GM23338 (cell line): Measurements from ENCODE around the gene ZNF358. TPM values are rescaled to one million over a fixed set of nuclear protein-coding genes. Genes with fewer than 3 reads are reported as not detected.

Experiments used
- ATAC-seq: fragments of 200-7000 bp; cut with Tn5 transposase; 3 replicates; pipeline ENCODE4 v1.9.1; 2020
- DNase-seq: peaks from one replicate; pipeline ENCODE4 v3.0.0-alpha.2; 2015; ENCODE audit warnings: low spot score
- H2AFZ ChIP-seq: fragments of 200-600 bp; sonication (generic); 2 replicates; pipeline ENCODE4 v1.8.0; 2016; ENCODE audit warnings: antibody characterized with exemption, mild to moderate bottlenecking, moderate library complexity
- H3F3A ChIP-seq: fragments of 200-600 bp; sonication (generic); replicated peaks from 2 replicates; pipeline ENCODE4 v1.8.0; 2017; ENCODE audit warnings: antibody characterized with exemption, mixed run types, low read depth
- H3K27ac ChIP-seq: fragments of 200-600 bp; sonication (generic); 2 replicates; pipeline ENCODE4 v1.6.1; 2016; ENCODE audit warnings: low read depth
- H3K27me3 ChIP-seq: fragments of 200-600 bp; sonication (generic); 2 replicates; pipeline ENCODE4 v1.8.0; 2016; ENCODE audit warnings: mild to moderate bottlenecking, mixed run types, moderate library complexity; ENCODE audit not compliant: insufficient read depth
- H3K36me3 ChIP-seq: fragments of 200-600 bp; sonication (generic); 2 replicates; pipeline ENCODE4 v1.8.0; 2016; ENCODE audit warnings: mild to moderate bottlenecking; ENCODE audit not compliant: insufficient read depth
- H3K4me1 ChIP-seq: fragments of 200-600 bp; sonication (generic); 2 replicates; pipeline ENCODE4 v1.8.0; 2016; ENCODE audit warnings: mild to moderate bottlenecking, moderate library complexity; ENCODE audit not compliant: insufficient read depth
- H3K4me2 ChIP-seq: fragments of 200-600 bp; sonication (generic); 2 replicates; pipeline ENCODE4 v1.7.1; 2017; ENCODE audit warnings: mixed run types
- H3K4me3 ChIP-seq: fragments of 200-600 bp; sonication (generic); 2 replicates; pipeline ENCODE4 v1.6.1; 2016; ENCODE audit warnings: mixed run types
- H3K79me2 ChIP-seq: fragments of 200-600 bp; sonication (generic); replicated peaks from 2 replicates; pipeline ENCODE4 v1.8.0; 2017; ENCODE audit warnings: mild to moderate bottlenecking; ENCODE audit not compliant: insufficient read depth
- H3K9me2 ChIP-seq: fragments of 200-600 bp; sonication (generic); 2 replicates; pipeline ENCODE4 v1.8.0; 2017; ENCODE audit not compliant: insufficient read depth
- H4K20me1 ChIP-seq: fragments of 200-600 bp; sonication (generic); replicated peaks from 2 replicates; pipeline ENCODE4 v1.8.0; 2017; ENCODE audit warnings: mild to moderate bottlenecking; ENCODE audit not compliant: insufficient read depth
- H3K27ac Mint-ChIP-seq: 2 replicates; pipeline ENCODE4 v1.8.0; 2020; ENCODE audit warnings: inconsistent platforms, mild to moderate bottlenecking, moderate library complexity, mixed read lengths
- H3K27me3 Mint-ChIP-seq: 3 replicates; pipeline ENCODE4 v1.8.0; 2022; ENCODE audit warnings: low read depth, mild to moderate bottlenecking, moderate library complexity, mixed read lengths, inconsistent platforms; ENCODE audit not compliant: insufficient read depth, poor library complexity
- H3K36me3 Mint-ChIP-seq: 3 replicates; pipeline ENCODE4 v1.8.0; 2021; ENCODE audit warnings: low read depth, mild to moderate bottlenecking, inconsistent platforms, moderate library complexity, mixed read lengths
- H3K4me1 Mint-ChIP-seq: 3 replicates; pipeline ENCODE4 v1.8.0; 2020; ENCODE audit warnings: mild to moderate bottlenecking, inconsistent platforms, mixed read lengths
- H3K4me3 Mint-ChIP-seq: 3 replicates; pipeline ENCODE4 v1.8.0; 2021; ENCODE audit warnings: moderate library complexity, mild to moderate bottlenecking, inconsistent platforms, mixed read lengths
- H3K9me3 Mint-ChIP-seq: 3 replicates; pipeline ENCODE4 v1.8.0; 2020; ENCODE audit warnings: moderate library complexity, mild to moderate bottlenecking, inconsistent platforms, mixed read lengths
- CREB1 ChIP-seq: fragments of 250-450 bp; sonication (Bioruptor Pico); IDR thresholded peaks from 2 replicates; pipeline ENCODE4 v1.5.0; 2020; ENCODE audit warnings: low read depth, mild to moderate bottlenecking, moderate library complexity
- EZH2 ChIP-seq: fragments of 200-600 bp; sonication (generic); IDR thresholded peaks from one replicate; pipeline ENCODE4 v1.8.0; 2017; ENCODE audit warnings: antibody characterized with exemption, mild to moderate bottlenecking, low read depth; ENCODE audit not compliant: unreplicated experiment
- EZH2phosphoT487 ChIP-seq: fragments of 200-600 bp; sonication (generic); IDR thresholded peaks from one replicate; pipeline ENCODE4 v1.8.1; 2018; ENCODE audit warnings: antibody characterized with exemption; ENCODE audit not compliant: unreplicated experiment
- JUNB ChIP-seq: IDR thresholded peaks from one replicate; pipeline ENCODE4 v1.6.1; 2016; ENCODE audit warnings: antibody characterized with exemption; ENCODE audit not compliant: unreplicated experiment
- NANOG ChIP-seq: IDR thresholded peaks from 2 replicates; pipeline ENCODE4 v1.6.1; 2016; ENCODE audit warnings: antibody characterized with exemption, borderline replicate concordance
- POLR2AphosphoS5 ChIP-seq: IDR thresholded peaks from 2 replicates; pipeline ENCODE4 v1.6.1; 2016; ENCODE audit warnings: antibody characterized with exemption, low read depth
- STAT1 ChIP-seq: IDR thresholded peaks from one replicate; pipeline ENCODE4 v1.6.1; 2016; ENCODE audit warnings: antibody characterized with exemption; ENCODE audit not compliant: unreplicated experiment
- ZNF114 ChIP-seq: fragments of 250-450 bp; sonication (Bioruptor Pico); IDR thresholded peaks from 2 replicates; pipeline ENCODE4 v1.5.0; 2020; ENCODE audit warnings: mild to moderate bottlenecking, moderate library complexity
- ZNF331 ChIP-seq: fragments of 250-450 bp; sonication (Bioruptor Pico); IDR thresholded peaks from 2 replicates; pipeline ENCODE4 v1.5.0; 2020; ENCODE audit warnings: low read depth, mild to moderate bottlenecking, moderate library complexity
- polyA plus RNA-seq: library from polyadenylated mRNA; unstranded; fragments of >200 nt; fragmentation: Nextera tagmentation; extraction: Ambion mirVana; gene quantifications from 2 replicates; pipeline ENCODE4 v1.2.1, GENCODE V29; 2016
- total RNA-seq: library from RNA; depleted of rRNA; stranded (reverse); fragments of >200 nt; shearing (Covaris generic); gene quantifications from 2 replicates; pipeline ENCODE4 v1.2.3, GENCODE V29; 2014
- TF ChIP-seq, protein P1 (sequence below): fragments of 250-450 bp; sonication (Bioruptor Pico); IDR thresholded peaks from 2 replicates; pipeline ENCODE4 v1.5.0; 2020; ENCODE audit warnings: mild to moderate bottlenecking, moderate library complexity
- TF ChIP-seq, protein P2 (sequence below): IDR thresholded peaks from 2 replicates; pipeline ENCODE4 v1.6.1; 2016; ENCODE audit warnings: antibody characterized with exemption
- TF ChIP-seq, protein P3 (sequence below), 2 experiments: fragments of 200-600 bp in 1 of 2; sonication (generic) in 1 of 2; conservative IDR thresholded peaks; 2 replicates each; pipeline versions ENCODE4 v1.5.1 to v1.6.1; 2016 to 2017; ENCODE audit warnings: antibody characterized with exemption in 2 of 2, low read depth in 2 of 2, mild to moderate bottlenecking in 2 of 2, moderate library complexity in 1 of 2
- TF ChIP-seq, protein P4 (sequence below): IDR thresholded peaks from one replicate; pipeline ENCODE4 v1.6.1; 2018; ENCODE audit warnings: antibody characterized with exemption; ENCODE audit not compliant: unreplicated experiment

The ZNF358 gene
- total and polyA plus RNA-seq, 2 experiments from 2014 or later: 23.8 to 52.9 TPM

DNA sequence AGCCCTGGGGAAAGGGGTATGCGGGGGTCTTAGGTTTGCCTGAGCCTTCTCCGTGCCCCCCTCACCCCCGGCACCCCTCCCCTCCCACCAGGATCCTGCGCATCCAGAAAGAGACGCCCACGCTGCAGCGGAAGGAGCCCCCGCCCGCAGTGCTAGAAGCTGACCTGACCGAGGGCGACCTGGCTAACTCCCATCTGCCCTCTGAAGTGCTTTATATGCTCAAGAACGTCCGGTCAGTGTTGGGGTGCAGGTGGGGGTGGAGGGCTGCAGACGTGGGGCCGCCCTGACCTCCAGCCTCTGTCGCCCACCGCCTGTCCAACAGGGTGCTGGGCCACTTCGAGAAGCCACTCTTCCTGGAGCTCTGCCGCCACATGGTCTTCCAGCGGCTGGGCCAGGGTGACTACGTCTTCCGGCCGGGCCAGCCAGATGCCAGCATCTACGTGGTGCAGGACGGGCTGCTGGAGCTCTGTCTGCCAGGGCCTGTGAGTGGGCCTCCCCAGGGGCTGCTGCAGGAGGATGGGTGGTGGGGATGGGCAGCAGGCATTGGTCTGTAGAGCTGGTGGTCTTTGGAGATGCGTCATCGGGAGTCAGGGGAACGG, 24.0 kb downstream of the ZNF358 start:
- no peaks in the 10 kb centered on the region for H3K79me2 ChIP-seq
- H3K4me3 ChIP-seq: no peak overlapping the region
- DNase-seq (no peak), ATAC-seq (no peak)
- H3K27ac Mint-ChIP-seq: no peak overlapping the region
- H3K36me3 ChIP-seq: no peaks in the 10 kb centered on the region; the same call in 1 of the 2 replicates
- H3K9me2 ChIP-seq: no peaks in the 10 kb centered on the region
- TF ChIP-seq ZNF114 (CRISPR knock-in tag) (no peak), ZNF331 (CRISPR knock-in tag) (no peak), CREB1 (CRISPR knock-in tag) (no peak), EZH2 (no peak), NANOG (no peak), POLR2AphosphoS5 (no peak), STAT1 (no peak), JUNB (no peak), EZH2phosphoT487 (no peak)
- TF ChIP-seq, protein P1, sequence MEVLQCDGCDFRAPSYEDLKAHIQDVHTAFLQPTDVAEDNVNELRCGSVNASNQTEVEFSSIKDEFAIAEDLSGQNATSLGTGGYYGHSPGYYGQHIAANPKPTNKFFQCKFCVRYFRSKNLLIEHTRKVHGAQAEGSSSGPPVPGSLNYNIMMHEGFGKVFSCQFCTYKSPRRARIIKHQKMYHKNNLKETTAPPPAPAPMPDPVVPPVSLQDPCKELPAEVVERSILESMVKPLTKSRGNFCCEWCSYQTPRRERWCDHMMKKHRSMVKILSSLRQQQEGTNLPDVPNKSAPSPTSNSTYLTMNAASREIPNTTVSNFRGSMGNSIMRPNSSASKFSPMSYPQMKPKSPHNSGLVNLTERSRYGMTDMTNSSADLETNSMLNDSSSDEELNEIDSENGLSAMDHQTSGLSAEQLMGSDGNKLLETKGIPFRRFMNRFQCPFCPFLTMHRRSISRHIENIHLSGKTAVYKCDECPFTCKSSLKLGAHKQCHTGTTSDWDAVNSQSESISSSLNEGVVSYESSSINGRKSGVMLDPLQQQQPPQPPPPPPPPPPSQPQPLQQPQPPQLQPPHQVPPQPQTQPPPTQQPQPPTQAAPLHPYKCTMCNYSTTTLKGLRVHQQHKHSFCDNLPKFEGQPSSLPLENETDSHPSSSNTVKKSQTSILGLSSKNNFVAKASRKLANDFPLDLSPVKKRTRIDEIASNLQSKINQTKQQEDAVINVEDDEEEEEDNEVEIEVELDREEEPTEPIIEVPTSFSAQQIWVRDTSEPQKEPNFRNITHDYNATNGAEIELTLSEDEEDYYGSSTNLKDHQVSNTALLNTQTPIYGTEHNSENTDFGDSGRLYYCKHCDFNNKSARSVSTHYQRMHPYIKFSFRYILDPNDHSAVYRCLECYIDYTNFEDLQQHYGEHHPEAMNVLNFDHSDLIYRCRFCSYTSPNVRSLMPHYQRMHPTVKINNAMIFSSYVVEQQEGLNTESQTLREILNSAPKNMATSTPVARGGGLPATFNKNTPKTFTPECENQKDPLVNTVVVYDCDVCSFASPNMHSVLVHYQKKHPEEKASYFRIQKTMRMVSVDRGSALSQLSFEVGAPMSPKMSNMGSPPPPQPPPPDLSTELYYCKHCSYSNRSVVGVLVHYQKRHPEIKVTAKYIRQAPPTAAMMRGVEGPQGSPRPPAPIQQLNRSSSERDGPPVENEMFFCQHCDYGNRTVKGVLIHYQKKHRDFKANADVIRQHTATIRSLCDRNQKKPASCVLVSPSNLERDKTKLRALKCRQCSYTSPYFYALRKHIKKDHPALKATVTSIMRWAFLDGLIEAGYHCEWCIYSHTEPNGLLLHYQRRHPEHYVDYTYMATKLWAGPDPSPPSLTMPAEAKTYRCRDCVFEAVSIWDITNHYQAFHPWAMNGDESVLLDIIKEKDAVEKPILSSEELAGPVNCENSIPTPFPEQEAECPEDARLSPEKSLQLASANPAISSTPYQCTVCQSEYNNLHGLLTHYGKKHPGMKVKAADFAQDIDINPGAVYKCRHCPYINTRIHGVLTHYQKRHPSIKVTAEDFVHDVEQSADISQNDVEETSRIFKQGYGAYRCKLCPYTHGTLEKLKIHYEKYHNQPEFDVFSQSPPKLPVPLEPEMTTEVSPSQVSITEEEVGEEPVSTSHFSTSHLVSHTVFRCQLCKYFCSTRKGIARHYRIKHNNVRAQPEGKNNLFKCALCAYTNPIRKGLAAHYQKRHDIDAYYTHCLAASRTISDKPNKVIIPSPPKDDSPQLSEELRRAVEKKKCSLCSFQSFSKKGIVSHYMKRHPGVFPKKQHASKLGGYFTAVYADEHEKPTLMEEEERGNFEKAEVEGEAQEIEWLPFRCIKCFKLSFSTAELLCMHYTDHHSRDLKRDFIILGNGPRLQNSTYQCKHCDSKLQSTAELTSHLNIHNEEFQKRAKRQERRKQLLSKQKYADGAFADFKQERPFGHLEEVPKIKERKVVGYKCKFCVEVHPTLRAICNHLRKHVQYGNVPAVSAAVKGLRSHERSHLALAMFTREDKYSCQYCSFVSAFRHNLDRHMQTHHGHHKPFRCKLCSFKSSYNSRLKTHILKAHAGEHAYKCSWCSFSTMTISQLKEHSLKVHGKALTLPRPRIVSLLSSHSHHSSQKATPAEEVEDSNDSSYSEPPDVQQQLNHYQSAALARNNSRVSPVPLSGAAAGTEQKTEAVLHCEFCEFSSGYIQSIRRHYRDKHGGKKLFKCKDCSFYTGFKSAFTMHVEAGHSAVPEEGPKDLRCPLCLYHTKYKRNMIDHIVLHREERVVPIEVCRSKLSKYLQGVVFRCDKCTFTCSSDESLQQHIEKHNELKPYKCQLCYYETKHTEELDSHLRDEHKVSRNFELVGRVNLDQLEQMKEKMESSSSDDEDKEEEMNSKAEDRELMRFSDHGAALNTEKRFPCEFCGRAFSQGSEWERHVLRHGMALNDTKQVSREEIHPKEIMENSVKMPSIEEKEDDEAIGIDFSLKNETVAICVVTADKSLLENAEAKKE (CRISPR knock-in tag): no peak
- TF ChIP-seq, protein P2, sequence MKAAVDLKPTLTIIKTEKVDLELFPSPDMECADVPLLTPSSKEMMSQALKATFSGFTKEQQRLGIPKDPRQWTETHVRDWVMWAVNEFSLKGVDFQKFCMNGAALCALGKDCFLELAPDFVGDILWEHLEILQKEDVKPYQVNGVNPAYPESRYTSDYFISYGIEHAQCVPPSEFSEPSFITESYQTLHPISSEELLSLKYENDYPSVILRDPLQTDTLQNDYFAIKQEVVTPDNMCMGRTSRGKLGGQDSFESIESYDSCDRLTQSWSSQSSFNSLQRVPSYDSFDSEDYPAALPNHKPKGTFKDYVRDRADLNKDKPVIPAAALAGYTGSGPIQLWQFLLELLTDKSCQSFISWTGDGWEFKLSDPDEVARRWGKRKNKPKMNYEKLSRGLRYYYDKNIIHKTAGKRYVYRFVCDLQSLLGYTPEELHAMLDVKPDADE: no peak
- TF ChIP-seq, protein P3, sequence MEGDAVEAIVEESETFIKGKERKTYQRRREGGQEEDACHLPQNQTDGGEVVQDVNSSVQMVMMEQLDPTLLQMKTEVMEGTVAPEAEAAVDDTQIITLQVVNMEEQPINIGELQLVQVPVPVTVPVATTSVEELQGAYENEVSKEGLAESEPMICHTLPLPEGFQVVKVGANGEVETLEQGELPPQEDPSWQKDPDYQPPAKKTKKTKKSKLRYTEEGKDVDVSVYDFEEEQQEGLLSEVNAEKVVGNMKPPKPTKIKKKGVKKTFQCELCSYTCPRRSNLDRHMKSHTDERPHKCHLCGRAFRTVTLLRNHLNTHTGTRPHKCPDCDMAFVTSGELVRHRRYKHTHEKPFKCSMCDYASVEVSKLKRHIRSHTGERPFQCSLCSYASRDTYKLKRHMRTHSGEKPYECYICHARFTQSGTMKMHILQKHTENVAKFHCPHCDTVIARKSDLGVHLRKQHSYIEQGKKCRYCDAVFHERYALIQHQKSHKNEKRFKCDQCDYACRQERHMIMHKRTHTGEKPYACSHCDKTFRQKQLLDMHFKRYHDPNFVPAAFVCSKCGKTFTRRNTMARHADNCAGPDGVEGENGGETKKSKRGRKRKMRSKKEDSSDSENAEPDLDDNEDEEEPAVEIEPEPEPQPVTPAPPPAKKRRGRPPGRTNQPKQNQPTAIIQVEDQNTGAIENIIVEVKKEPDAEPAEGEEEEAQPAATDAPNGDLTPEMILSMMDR (conservative IDR thresholded peaks at IDR 0.05; ENCODE audit: low read depth in 2 of 2): no peak
- TF ChIP-seq, protein P4, sequence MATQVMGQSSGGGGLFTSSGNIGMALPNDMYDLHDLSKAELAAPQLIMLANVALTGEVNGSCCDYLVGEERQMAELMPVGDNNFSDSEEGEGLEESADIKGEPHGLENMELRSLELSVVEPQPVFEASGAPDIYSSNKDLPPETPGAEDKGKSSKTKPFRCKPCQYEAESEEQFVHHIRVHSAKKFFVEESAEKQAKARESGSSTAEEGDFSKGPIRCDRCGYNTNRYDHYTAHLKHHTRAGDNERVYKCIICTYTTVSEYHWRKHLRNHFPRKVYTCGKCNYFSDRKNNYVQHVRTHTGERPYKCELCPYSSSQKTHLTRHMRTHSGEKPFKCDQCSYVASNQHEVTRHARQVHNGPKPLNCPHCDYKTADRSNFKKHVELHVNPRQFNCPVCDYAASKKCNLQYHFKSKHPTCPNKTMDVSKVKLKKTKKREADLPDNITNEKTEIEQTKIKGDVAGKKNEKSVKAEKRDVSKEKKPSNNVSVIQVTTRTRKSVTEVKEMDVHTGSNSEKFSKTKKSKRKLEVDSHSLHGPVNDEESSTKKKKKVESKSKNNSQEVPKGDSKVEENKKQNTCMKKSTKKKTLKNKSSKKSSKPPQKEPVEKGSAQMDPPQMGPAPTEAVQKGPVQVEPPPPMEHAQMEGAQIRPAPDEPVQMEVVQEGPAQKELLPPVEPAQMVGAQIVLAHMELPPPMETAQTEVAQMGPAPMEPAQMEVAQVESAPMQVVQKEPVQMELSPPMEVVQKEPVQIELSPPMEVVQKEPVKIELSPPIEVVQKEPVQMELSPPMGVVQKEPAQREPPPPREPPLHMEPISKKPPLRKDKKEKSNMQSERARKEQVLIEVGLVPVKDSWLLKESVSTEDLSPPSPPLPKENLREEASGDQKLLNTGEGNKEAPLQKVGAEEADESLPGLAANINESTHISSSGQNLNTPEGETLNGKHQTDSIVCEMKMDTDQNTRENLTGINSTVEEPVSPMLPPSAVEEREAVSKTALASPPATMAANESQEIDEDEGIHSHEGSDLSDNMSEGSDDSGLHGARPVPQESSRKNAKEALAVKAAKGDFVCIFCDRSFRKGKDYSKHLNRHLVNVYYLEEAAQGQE: no peak
- H3K27ac ChIP-seq: no peak overlapping the region
- no peak overlapping the region; the same call in 2 of the 3 replicates for H3K4me3 Mint-ChIP-seq
- H3K36me3 Mint-ChIP-seq: peaks cover 17% of the 10 kb centered on the region
- H3K27me3 ChIP-seq: no peaks in the 10 kb centered on the region
- no peak overlapping the region for H2AFZ ChIP-seq
- H3K9me3 Mint-ChIP-seq: no peaks in the 10 kb centered on the region
- H3K4me1 ChIP-seq: no peaks in the 10 kb centered on the region
- H4K20me1 ChIP-seq: no peaks in the 10 kb centered on the region
- no peak overlapping the region for H3K4me2 ChIP-seq
- H3K4me1 Mint-ChIP-seq: no peaks in the 10 kb centered on the region
- H3K27me3 Mint-ChIP-seq: peaks cover 9% of the 10 kb centered on the region
- H3F3A ChIP-seq: no peaks in the 10 kb centered on the region; the same call in 1 of the 2 replicates
